GM18861 (cell line): Measurements from ENCODE around the gene FBXL13.
"Not testable (repeated sequence)": the region's sequence is repeated elsewhere in the genome, so short reads cannot be mapped to it uniquely, and the experiment has no call there.

Experiments
- ATAC-seq: cut with Tn5 transposase; IDR thresholded peaks from one replicate; pipeline ENCODE4 v1.9.1; 2021; ENCODE audit not compliant: unreplicated experiment

Gene FBXL13

GRCh38 chr7:102902052-102902451 is 172.5 kb downstream of the FBXL13 start:
- not testable (repeated sequence) for ATAC-seq

DNA sequence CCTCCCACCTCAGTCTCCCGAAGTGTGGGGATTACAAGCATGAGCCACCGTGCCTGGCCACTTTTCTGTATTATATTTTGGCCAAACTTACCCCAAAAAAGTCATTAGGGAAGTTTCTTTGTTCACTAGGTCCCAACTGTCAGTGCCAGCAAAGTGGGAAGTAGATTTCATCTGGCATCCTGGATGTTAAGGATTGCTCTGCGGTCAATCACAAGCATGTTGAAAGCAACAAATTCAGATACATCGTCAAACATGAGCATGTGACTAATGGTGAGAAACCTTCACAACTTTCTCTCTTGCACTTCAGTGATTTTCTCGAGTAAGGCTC is 176.1 kb downstream of the FBXL13 start:
- no peak for ATAC-seq

DNA sequence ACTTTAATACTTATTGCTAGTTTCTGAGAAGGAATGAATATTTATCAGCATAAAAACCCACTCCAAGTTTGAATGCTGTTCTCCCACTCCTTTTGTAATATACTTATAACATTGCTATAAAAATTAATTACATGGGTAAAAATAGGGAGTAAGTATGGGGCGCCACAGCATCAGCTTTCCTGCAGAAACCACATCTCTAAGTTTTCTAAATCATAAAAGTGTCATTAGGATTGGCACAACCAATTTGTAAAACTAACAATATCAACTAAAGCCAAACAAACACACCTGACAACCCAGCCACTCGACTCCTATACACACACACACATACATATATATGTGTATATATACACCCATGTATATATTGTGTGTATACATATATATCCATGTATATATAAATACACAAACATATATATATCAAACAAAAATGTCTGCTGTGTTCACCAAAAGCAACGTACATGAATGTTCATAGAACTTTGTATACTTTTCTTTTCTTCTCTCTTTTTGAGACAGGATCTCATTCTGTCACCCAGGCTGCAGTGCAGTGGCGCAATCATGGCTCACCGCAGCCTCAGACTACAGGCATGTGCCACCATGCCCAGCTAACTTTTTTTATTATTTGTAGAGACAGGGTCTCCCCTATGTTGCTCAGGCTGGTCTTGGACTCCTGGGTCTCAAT is 176.6 kb downstream of the FBXL13 start:
- ATAC-seq: no peak

- ATAC-seq: no peak
These were observed 177.4 kb downstream of the FBXL13 start for GRCh38 chr7:102897211-102897631.

DNA sequence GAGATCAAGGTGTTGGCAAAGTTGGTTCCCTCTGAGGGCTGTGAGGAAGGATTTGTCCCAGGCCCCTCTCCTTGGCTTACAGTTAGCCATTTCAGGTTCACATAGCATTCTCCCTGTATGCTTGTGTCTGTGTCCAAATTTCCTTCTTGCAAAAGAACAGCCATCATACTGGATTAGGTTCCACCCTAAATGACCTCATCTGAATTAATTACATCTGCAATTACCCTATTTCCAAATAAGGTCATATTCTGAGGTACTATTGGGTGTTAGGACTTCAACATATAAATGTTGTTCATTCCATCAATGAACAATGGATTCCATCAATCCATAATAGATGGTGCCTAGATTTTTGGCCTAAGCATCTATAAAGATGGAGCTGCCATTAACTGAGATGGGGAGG is 178.0 kb downstream of the FBXL13 start:
- no peak for ATAC-seq

DNA sequence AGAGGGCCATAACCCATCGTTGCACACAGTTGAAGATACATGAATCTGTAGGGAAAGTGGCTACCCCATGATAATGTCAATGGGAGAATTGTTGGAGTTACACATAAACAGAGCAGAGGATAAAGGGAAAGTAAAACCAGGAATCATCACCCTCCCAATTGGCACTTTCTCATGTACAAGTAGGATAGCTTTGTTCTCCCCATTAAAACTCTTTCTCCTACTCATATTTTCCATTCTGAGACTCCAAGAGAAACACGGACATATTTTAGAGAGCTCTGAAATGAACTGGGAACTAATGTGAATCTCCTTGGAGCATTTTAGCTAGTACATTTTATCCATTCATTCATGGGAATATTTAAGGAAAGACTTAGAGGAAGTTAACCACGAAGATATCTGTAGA is 179.0 kb downstream of the FBXL13 start:
- ATAC-seq: no peak

GRCh38 chr7:102892631-102893278 is 181.8 kb downstream of the FBXL13 start:
- no peak for ATAC-seq

DNA sequence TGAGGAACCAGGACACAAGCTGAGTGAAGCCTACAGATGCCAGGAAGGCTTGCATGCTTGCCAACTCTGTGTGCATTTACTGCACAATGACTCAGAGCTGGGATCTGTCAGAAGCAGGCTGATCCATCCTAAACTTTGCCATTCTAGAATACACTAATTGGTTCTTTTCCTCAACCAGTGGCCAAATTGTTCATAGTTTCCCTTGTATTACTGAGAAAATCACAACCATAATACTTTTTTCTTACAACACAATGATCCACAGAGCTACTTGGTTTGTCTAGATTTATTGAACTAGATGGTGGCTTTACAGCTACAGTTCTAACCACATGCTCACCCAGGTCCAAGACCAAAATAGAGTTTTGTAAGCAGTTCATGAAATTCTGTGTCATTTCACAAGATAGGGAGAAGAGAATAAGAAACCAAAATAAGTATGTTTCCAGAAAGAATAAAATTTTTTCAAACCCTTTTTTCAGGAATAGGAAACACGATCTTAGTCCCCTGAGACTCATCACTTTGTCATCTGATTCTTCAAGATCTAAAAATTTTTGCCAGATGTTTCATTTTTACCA is 182.8 kb downstream of the FBXL13 start:
- no peak for ATAC-seq

DNA sequence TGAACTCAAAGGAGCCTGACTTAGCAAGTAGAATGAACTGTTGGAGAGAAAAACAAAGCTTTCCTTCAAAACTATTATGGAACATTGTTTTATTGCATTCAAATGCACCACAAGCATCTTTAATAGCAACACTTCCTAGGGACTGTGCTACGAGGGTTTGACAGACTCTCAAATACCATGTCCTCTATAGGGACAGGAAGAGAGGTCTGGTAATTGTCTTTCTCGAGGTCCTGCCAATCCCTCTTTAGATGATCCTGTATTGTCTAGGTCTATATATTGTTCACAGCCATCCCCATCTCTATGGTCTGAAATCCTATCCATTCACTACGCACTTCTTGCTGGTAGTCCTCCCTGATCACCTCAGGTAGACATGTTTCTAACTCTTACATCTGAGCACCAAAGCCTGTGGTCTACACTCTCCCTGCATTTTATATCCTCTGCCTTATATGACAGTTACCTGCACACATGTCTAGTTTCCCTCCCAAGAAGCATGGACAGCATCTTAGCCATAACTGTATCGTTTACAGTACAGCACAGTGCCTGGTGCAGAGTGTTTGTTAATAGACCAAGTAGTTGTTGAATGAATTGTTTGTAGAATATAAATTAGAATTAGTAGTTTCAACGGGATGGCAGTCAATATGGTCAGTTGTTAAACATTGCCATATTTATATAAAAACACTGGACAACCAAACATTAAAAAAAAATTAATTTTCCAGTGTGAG is 183.5 kb downstream of the FBXL13 start:
- ATAC-seq: no peak

- ATAC-seq: no peak
These were observed 184.2 kb downstream of the FBXL13 start for GRCh38 chr7:102890292-102890970.

DNA sequence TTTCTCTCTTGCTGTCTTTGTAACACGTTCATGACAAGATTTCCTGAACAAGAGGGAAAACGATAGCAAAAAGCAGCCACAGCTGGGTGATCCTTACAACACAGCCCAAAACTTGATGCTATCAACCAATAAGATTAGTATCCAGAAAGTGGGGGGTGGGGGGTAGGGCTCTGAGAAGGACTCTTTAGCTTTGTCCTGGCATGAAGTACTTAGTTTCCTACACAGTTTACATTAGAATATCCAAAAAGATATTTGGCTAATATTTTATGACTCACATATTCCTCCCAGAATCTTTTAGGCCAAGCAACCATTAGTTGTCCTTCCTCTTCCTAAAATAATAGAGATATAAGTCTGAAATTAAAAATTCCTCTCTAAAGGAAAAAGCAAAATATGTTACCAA is 184.7 kb downstream of the FBXL13 start:
- no peak for ATAC-seq

DNA sequence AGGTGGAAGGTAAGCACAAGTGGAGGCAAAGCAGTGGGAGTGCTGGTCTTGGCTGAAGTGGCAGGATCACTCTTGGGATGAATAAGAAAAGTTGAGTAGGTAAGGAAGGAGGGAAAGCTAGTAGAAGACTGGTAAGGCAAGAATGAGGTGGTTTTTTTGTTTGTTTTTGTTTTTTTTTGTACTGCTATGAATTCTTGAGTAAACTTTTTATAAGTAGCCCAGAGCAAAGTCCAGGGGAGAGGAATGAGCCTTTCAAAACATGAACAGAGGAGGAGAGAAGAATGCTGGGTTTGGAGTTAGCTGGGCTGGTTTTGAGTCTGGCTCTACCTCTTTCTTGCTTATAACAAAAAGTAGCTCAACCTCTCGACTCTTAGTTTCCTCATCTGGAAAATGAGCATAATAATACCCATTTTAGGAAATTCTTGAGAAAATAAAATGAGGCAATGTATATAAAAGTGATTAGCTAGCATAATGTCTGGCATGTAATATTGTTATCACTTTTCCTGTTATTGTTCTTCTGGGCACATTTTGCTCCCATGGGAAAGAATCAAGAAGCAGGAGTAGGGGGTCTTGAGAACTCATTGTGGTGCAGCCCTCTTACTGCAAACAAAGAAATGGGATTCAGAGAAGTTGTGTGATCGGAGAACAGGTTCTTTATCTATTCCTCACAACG is 185.9 kb downstream of the FBXL13 start:
- ATAC-seq: no peak

DNA sequence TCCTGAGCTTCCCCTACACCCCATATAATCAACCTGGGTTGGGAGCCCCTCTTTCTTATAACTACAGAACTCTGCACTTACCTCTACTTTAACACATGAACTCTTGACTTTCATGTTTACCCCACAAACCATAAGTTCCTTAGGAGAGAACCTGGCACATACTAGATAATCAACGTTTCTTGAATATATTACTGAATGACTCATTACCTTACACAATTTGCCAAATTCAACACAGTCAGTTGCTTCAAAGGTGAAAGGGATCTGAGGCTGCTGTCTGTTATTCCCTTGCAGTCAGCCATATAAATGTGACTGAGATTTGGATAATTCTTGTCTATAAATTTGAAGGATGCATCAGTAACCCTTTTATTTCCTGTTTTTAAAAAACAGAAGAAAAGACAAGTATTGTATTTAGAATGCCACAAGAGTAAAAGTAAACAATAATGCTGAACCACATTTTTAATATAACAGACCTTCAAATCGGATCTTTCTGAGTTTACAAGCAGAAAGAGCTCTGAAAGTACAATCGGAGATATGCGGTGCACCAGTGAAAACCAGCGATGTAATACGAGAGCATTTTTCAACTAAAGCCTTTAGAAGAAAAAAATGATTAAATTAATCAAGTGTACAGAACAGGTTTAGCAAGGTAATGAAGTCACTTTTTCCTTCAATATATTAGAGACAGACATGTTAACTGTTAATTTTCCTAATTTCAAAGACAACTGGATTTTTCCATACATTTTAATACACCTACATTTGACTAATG is 191.3 kb downstream of the FBXL13 start:
- no peak for ATAC-seq

DNA sequence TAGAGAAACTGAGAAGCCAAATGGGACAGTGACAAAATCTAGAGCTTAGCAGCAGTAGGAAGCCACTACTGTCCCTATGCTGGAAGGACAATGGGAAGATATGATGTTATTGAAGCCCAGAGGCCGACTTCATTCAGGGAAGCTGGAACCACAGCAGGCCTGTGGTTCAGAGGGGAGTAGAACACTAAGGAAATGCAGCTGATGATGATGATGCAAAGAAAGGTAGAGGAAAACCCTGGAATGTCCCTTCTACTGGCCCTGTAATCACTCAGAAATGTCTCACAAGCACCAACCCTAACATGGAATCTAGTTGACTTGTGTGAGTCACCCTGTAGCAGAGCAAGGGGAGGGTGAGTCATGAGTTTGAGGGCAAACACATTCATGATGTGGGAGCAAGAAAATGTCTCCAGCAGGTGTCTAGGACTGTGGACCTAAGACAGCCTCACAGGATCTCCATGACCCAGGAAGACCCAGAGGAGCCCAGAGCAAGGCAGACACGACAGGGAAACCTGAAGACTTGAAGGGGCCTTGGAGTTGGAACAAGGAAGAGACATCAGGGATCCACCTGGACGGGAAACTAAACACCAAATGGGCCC is 198.8 kb downstream of the FBXL13 start:
- ATAC-seq: no peak

DNA sequence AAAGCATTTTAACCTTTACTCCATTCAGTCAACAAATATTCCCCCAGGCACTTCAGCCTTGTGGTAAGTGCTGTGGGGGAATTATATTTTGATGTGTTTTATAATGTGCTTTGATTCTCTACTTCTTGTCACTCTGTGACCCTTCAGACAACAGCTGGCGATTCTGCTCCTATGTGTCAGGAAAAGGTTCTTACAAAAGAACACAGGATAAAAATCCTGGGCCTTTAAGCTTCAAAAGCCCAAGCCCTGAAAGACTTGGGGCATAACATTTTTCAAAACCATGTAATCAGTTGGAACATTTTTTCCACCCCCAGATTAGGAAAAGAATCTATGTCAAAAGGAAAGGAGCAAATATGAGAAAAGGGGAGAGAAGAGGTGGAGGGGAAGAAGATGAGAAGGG is 199.6 kb downstream of the FBXL13 start:
- ATAC-seq: no peak

DNA sequence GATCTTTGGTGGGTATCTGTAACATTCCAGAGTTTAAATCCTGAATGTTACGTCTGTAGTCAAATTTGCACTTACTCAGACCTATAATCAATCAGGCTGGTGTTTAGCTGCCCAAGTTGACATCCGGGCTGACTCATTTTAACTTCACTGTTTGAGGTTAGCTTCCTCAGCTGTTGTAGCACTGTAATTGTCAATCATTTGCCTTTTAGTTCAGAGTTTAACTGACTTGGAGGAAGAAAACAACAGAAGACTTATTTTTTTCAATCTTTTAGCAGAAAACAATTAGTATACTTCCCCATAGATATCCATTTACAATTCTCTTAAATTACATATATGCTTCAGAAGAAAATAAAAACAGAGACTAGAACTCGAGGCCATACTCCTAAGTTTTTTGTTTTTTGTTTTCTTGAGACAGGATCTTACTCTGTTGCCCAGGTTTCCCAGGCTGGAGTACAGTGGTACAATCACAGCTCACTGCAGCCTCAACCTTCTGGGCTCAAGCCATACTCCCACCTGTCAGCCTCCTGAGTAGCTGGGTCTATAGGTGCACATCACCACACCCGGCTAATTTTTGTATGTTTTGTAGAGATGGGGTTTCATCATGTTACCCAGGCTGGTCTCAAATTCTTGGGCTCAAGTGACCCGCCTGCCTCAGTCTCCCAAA is 200.3 kb downstream of the FBXL13 start:
- ATAC-seq: peak; percentile 99

DNA sequence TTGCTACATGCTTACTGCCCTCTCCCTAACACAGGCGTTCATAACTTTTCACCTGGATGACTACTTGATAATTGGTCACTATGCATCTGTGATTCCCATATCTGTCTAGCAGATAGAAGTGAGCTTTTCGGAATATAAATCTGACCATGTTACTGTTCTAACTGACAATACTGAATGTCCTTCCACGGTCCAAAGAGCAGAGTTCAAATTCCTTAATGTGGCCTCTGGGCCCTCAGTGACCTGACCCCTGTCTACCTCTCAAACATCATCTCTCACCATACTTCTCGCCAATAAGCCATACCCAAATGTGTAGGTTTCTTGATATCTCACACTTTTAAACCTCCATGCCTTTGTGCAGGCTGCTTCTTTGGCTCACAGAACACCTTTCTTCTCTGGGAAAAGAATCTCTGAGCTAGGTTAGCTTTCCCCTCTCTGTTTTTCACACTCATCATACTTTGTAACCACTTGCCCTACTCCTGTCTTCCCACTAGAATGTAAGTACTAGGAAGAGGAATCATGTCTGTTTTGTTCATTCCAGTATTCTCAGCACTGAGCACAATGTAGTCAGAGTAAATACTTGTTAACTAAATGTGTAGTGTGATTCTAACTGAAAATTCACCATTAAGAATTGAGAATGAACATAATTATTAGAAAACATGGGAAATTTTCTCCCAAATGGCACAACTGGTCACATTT is 201.0 kb downstream of the FBXL13 start:
- ATAC-seq: peak; percentile 25

- no peak for ATAC-seq
These were observed 202.1 kb downstream of the FBXL13 start for GRCh38 chr7:102872460-102872859.

- ATAC-seq: no peak
These were observed 205.4 kb downstream of the FBXL13 start for GRCh38 chr7:102869195-102869594.
